NCI-H345 treated with DMSO at 0.1 percent for 48 hours (cell line): Measurements from ENCODE around the gene CEACAM4.
"Not testable (repeated sequence)": the region's sequence is repeated elsewhere in the genome, so short reads cannot be mapped to it uniquely, and the experiment has no call there.

ENCODE experiments used
- DNase-seq: peaks from one replicate; lab custom pipeline; 2025; ENCODE audit not compliant: unreplicated experiment; lab: John Stamatoyannopoulos, UW

Gene CEACAM4

DNA sequence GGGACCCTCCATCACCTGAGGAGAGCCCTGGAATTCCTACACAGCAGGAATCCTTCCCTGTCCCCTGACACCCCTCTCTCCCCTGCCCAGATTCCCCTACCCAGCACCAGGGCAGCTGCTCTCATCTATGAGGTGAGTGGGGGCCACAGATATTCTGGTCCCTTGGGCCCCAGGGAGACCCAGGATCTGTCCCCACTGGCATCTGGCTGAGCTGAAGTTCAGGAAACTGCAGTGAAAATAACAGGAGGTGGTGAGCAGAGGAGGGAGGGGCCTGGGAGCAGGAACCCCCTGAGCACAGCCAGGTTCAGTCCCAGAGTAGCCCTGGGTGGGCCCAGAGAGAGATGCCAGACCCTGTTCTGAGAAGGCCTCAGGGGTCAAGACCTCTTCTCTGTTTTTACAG lies 40.8 kb downstream of the CEACAM4 start:
- no peak for DNase-seq

DNA sequence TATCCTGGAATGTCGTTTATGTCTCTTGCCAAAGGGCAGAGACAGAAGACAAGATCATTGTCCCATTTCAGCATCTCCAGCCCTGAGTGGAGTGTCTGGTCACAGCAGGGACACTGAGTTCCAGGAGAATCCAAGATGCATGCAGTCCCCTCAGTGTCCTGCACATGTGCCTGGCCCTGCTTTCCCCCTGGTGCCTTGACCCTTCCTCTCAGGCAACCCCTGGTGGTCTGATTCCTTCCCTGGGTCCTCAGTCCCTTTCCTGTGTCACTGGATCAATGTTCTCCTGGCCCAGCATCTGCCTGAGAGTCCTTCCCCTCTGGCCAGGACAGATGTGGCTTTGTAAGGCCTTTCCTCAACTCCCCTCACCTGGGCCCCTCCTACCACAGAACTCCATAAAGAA lies 41.9 kb downstream of the CEACAM4 start:
- DNase-seq: no peak

DNA sequence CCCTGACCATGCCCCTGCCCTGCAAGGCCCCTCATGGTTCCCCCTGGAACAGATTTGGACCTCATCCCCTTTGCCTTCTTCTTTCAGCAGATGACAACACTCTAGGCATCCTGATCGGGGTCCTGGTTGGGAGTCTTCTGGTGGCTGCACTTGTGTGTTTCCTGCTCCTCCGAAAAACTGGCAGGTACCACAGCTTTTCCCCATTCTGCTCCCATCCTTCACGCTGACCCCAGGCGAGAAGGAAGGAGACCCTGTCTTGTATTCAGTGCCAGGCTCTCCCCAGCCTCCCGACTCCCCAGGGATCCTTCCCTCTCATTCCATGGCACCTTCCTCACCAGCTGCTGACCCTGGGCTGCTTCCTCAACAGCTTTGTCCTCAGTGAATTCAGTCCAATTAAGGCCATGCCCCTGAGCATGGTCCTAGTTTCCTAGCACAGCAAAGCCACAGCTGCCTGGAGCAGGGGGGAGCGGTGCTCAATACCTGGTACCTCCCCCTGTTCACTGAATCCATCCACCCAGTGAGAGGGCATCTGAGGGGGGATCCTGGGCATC lies 42.5 kb downstream of the CEACAM4 start:
- no peak for DNase-seq

DNA sequence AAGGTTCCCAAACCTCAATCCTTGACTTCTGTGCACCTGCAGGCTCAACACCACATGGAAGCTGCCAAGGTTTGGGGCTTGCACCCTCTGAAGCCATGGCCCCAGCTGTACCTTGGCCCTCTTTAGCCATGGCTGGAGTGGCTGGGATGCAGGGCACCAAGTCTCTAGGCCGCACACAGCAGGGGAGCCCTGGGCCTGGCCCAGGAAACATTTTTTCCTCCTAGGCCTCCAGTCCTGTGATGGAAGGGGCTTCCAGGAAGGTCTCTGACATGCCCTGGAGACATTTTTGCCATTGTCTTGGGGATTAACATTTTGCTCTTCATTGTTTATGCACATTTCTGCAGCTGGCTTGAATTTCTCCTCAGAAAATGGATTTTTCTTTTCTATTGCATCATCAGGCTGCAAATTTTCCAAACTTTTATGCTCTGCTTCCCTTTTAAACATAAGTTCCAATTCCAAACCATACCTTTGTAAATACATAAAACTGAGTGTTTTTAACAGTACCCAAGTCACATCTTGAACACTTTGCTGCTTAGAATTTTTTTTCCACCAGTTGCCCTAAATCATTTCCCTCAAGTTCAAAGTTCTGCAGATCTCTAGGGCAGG lies 44.2 kb downstream of the CEACAM4 start:
- DNase-seq: not testable (repeated sequence)

DNA sequence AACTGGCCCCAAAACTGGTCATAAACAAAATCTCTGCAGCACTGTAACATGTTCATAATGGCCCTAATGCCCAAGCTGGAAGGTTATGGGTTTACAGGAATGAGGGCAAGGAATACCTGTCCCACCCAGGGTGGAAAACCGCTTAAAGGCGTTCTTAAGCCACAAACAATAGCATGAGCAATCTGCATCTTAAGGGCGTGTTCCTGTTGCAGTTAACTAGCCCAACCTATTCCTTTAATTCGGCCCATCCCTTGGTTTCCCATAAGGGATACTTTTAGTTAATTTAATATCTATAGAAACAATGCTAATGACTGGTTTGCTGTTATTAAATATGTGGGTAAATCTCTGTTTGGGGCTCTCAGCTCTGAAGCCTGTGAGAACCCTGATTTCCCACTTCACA lies 45.8 kb downstream of the CEACAM4 start:
- DNase-seq: not testable (repeated sequence)

DNA sequence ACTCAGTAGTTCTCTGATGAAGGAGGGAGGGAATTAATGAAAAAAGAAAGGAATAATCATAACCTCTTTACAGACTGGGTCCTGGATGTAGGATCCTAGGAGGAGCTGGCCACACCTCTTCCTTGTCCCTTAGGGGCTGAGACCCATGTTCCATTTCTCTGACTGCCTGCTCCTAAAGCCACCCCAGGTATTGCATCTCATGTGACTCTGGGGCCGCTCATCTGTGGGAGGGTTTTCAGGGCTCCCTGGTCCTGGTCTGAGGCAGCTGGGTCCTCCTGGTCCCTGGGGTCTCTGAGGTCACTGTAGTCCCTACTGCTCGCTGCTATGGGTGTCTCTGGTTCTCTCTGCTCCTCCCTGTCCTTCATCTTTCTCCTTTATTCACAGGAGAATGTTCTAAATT lies 48.0 kb downstream of the CEACAM4 start:
- DNase-seq: no peak

DNA sequence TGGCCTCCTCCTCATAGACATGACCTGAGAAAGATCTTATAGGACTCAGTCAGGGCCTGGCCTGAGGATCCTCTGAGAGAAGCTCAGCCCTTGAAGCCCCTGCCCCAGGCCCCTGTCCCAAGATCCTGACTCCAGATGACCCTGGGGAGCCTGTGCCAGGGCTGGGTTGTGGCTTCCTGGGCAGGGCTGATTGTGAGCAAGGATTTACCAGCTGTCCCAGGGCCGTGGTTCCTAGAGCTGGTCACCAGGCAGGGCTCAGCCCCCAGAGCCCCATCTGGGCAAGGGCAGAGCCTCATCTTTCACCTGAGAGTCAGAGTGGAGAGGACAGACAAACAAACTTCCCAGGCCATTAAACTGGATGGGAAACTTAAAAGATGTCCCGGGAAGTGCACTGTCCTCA lies 49.0 kb downstream of the CEACAM4 start:
- no peak for DNase-seq

DNA sequence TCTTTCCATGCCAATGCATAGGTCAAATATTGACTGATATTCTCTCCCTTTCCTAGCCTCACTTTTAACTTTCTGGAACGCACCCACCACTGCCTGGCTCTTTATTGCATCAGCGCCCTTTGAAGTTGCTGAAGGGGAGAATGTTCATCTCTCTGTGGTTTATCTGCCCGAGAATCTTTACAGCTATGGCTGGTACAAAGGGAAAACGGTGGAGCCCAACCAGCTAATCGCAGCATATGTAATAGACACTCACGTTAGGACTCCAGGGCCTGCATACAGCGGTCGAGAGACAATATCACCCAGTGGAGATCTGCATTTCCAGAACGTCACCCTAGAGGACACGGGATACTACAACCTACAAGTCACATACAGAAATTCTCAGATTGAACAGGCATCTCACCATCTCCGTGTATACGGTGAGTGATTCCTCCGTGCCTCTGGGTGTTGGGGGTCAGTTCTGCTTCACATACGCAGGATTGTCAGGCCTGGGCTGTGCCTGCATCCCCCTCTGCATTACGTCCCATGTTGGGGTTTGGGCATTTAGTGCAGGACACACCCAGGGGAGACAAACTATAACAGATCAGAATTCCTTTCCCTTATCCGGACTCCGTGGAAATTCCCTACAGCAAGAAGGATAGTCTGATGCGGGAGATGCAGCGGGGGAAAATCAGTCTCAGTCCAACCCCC lies 49.6 kb downstream of the CEACAM4 start:
- DNase-seq: no peak

DNA sequence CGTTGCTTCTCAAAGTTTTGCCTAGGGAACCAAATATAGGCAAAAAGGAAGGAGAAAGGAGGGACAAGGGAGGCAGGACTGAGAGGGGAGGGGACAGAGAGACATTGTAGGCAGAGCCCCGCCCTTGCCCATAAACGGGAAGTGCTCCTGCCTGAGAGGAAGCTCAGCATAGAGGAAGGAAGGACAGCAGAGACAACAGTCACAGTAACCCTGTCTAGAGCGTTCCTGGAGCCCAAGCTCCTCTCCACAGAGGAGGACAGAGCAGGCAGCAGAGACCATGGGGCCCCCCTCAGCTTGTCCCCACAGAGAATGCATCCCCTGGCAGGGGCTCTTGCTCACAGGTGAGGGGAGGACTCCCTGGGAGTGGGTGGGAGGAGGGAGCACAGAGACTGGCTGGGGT lies 50.9 kb downstream of the CEACAM4 start, which contains the start of gene CEACAM21:
Gene CEACAM21, plus strand, starts transcription at position 169 of the 400 bp plus-strand sequence. Its CDS starts 109 bp downstream, at position 278.
- no peak for DNase-seq

DNA sequence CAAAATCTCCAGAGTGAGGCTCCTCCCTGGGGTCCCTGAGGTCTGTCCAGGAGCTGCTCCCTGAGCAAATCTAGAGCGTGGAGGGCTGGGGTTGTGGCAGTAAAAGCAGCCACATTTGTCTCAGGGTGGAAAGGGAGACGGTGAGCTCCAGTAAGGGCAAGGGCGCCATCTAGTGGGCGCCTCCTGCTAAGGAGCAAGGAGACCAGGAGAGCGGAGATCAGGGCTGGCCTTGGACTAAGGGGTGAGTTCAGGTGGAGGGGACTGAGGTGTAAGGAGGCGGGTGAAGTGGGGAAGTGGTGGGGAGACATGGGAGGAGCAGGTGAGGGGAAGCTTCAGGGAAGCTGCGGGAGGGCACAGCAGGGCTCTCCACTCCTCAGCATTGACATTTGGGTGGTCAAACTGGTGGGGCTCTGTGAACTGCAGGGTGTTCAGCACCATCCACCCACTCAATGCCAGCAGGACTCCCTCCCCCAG lies 56.2 kb downstream of the CEACAM4 start:
- DNase-seq: no peak

DNA sequence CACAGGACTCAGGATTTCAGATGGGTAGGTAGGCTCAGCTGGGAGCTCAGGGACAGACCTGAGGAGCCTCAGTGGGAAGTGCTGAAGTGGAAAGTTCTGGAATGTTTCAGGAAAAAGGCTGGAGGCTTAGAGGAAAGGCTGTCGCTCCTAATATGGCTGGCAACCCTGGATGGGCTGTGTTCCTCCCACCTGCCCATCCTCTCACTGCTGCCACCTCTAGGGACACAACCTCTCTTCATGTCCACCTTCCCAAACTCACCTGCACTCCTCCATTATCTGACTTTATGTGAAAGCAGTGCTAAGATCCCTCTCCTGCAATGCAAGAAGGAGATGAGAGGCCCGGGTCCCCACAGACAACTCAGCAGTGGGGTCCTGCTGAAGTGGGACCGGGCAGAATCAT lies 56.7 kb downstream of the CEACAM4 start:
- no peak for DNase-seq

DNA sequence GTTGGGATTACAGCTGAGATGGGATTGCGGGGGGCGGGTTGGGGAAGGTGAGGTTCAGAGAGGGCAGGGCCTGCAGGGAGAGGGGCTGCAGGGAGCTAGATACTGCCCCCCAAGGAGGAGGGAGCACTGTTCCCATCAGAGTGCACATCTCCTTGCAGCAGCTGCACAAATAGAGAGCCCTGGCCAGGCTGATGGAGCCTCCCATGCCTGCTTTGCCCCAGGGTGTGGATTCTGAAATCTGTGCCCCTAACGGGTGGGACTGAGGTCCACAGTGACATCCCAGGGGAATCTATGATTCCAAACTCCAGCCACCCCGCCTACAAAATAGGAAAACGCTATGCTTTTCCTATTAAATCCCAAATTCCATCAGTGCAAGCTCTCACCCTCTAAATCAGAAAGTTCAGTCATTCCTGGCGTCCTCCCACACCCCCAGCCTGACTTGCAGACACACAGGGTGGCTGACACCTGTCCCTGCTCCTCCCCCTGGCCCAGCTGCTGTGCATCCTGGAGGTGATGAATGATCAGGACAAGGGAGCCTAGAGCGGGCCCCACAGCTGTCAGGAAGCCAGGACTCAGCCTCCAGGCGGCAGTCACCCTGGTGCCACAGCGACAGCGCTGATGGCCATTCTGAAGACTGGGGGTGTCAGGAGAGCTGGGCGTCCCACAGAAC lies 57.3 kb downstream of the CEACAM4 start:
- no peak for DNase-seq
